A673 (cell line): ENCODE data around the gene APCDD1L. TPM values are rescaled to one million over a fixed set of nuclear protein-coding genes. Genes with fewer than 3 reads are reported as not detected.

Experiments used
- BruUV-seq: library from RNA; stranded (reverse); fragments of 400-500 nt; replicated peaks from 2 replicates; lab custom pipeline; 2021; lab: Mats Ljungman, UMichigan
- CTCF ChIA-PET: fragments of 300-600 bp; sonication (Branson Sonifier 250); formaldehyde crosslinking; loops from one replicate; lab custom pipeline; 2022; ENCODE audit warnings: antibody characterized with exemption; lab: Charles Lee
- POLR2A ChIA-PET: fragments of 300-600 bp; sonication (Branson Sonifier 250); formaldehyde crosslinking; loops from one replicate; lab custom pipeline; 2022; ENCODE audit warnings: antibody characterized with exemption; ENCODE audit not compliant: low non-redundant PET; lab: Charles Lee
- DNase-seq: peaks from one replicate; pipeline ENCODE4 v3.0.0-alpha.2; 2015; ENCODE audit warnings: low spot score
- H3K27ac ChIP-seq: fragments of 200-600 bp; sonication (generic); 2 replicates; pipeline ENCODE4 v1.5.1; 2016; ENCODE audit warnings: mixed run types, low read depth, mild to moderate bottlenecking, mixed read lengths, antibody characterized with exemption, low read length; ENCODE audit not compliant: poor library complexity, severe bottlenecking
- H3K27me3 ChIP-seq: fragments of 200-600 bp; sonication (generic); replicated peaks from 2 replicates; pipeline ENCODE4 v1.6.1; 2017; ENCODE audit warnings: mixed run types, low read depth, mild to moderate bottlenecking, mixed read lengths, antibody characterized with exemption, low read length; ENCODE audit not compliant: insufficient read depth, poor library complexity
- H3K36me3 ChIP-seq: fragments of 200-600 bp; sonication (generic); 2 replicates; pipeline ENCODE4 v1.6.1; 2016; ENCODE audit warnings: mixed run types, mild to moderate bottlenecking, mixed read lengths, antibody characterized with exemption, low read length; ENCODE audit not compliant: insufficient read depth, poor library complexity, severe bottlenecking
- H3K4me1 ChIP-seq: fragments of 200-600 bp; sonication (generic); 2 replicates; pipeline ENCODE4 v1.6.1; 2017; ENCODE audit warnings: mixed run types, mild to moderate bottlenecking, mixed read lengths, antibody characterized with exemption, low read length; ENCODE audit not compliant: insufficient read depth, poor library complexity, severe bottlenecking
- H3K4me3 ChIP-seq: fragments of 200-600 bp; sonication (generic); 2 replicates; pipeline ENCODE4 v1.5.1; 2016; ENCODE audit warnings: low read depth, mixed run types, mild to moderate bottlenecking, mixed read lengths, low read length; ENCODE audit not compliant: poor library complexity, severe bottlenecking
- H3K9me3 ChIP-seq: fragments of 200-600 bp; sonication (generic); 2 replicates; pipeline ENCODE4 v1.6.1; 2016; ENCODE audit warnings: mixed run types, low read depth, mild to moderate bottlenecking, mixed read lengths, antibody characterized with exemption, low read length; ENCODE audit not compliant: poor library complexity, severe bottlenecking
- CTCF ChIP-seq: fragments of 300-800, 200-600 bp; sonication (generic); conservative IDR thresholded peaks from 2 replicates; pipeline ENCODE4 v1.5.1; 2017; ENCODE audit warnings: low read depth, mild to moderate bottlenecking, antibody characterized with exemption, low read length, moderate library complexity, mixed read lengths
- EZH2 ChIP-seq: fragments of 200-600 bp; sonication (generic); IDR thresholded peaks from 2 replicates; pipeline ENCODE4 v1.6.1; 2017; ENCODE audit warnings: borderline replicate concordance, low read depth, mild to moderate bottlenecking, mixed read lengths, antibody characterized with exemption, low read length; ENCODE audit not compliant: poor library complexity, severe bottlenecking
- intact Hi-C: fragments of 100-400 bp; cut with micrococcal nuclease; formaldehyde crosslinking; loops from one replicate; pipeline ENCODE4 v1.10.0; 2022; ENCODE audit not compliant: unreplicated experiment
- total RNA-seq: library from RNA; stranded (reverse); gene quantifications from 2 replicates; pipeline ENCODE4 v1.2.3, GENCODE V29; 2021

Gene APCDD1L
- total RNA-seq, 1 experiment from 2014 or later, result not detected

- CTCF ChIA-PET, result interaction anchor here (1.1 to 1.4 kb wide), 2 partner anchors 170 to 172 kb away, joined by 6 to 10 read pairs; partner anchors contain the start of gene STX16
- no peak for DNase-seq
- BruUV-seq, result no TSS peak
Observed at GRCh38 chr20:58480551-58481336, 34.5 kb downstream of the APCDD1L start.

GRCh38 chr20:58479726-58480440 is 35.3 kb downstream of the APCDD1L start:
- POLR2A ChIA-PET, result no interaction called here

More at GRCh38 chr20:58480551-58481336, 34.5 kb downstream of the APCDD1L start:
- POLR2A ChIA-PET, result no interaction called here
- Histone ChIP-seq H3K36me3 (no peaks in the 10 kb centered on the region), H3K4me1 (no peaks in the 10 kb centered on the region), H3K27ac (no peak overlapping the region), H3K27me3 (no peaks in the 10 kb centered on the region), H3K4me3 (no peak overlapping the region), H3K9me3 (peaks cover 9% of the 10 kb centered on the region)
- intact Hi-C loops, result loop anchor here (5.0 kb wide), 2 partner anchors 172 to 372 kb away; partner anchors contain the start of genes GNAS, GNAS-AS1 and STX16
- TF ChIP-seq CTCF (no peak), EZH2 (no peak)

More at GRCh38 chr20:58479726-58480440, 35.3 kb downstream of the APCDD1L start:
- H3K9me3 ChIP-seq, result peaks cover 8% of the 10 kb centered on the region
- BruUV-seq, result no TSS peak
- H3K27ac ChIP-seq, result no peak overlapping the region
- no peaks in the 10 kb centered on the region for H3K36me3 ChIP-seq
- DNase-seq, result no peak
- H3K4me1 ChIP-seq, result no peaks in the 10 kb centered on the region
- CTCF ChIA-PET, result no interaction called here
- no peak overlapping the region for H3K4me3 ChIP-seq
- intact Hi-C loops, result loop anchor here (5.0 kb wide), 2 partner anchors 172 to 372 kb away; partner anchors contain the start of genes GNAS, GNAS-AS1 and STX16
- TF ChIP-seq EZH2 (no peak), CTCF (no peak)
- no peaks in the 10 kb centered on the region for H3K27me3 ChIP-seq
